Skin of body (tissue), 2 donors: ENCODE data around the gene TMSB15C. TPM values are rescaled to one million over a fixed set of nuclear protein-coding genes. Genes with fewer than 3 reads are reported as not detected.
"Not testable (repeated sequence)": the region's sequence is repeated elsewhere in the genome, so short reads cannot be mapped to it uniquely, and the experiment has no call there.

Source experiments
- DNase-seq: peaks from one replicate; lab custom pipeline; 2025; lab: John Stamatoyannopoulos, UW
- total RNA-seq: library from RNA; depleted of rRNA; stranded (reverse); fragments of >200 nt; gene quantifications from one replicate; pipeline ENCODE4 v1.2.3, GENCODE V29; 2014

TMSB15C gene
- 7.6 TPM for total RNA-seq

GRCh38 chrX:104075778-104076445, at the start of gene TMSB15C:
TSS of gene TMSB15C (minus strand) at chrX:104076236.
- DNase-seq: not testable (repeated sequence)

- no peak for DNase-seq
Observed at GRCh38 chrX:104122829-104123228, 46.8 kb upstream of the TMSB15C start.

- no peak for DNase-seq
Observed at GRCh38 chrX:104118765-104119164, 42.7 kb upstream of the TMSB15C start.

- DNase-seq: no peak
Observed at GRCh38 chrX:104117759-104118158, 41.7 kb upstream of the TMSB15C start.

GRCh38 chrX:104113222-104113965, 37.4 kb upstream of the TMSB15C start:
- no peak for DNase-seq

GRCh38 chrX:104112326-104112951, 36.4 kb upstream of the TMSB15C start, which contains the start of gene ZCCHC18:
TSS of gene ZCCHC18 (plus strand) at chrX:104112523. CDS start at chrX:104114112, 1,589 bp downstream.
- peak; percentile 2 for DNase-seq

- DNase-seq: not testable (repeated sequence)
Observed at GRCh38 chrX:104110491-104111240, 34.6 kb upstream of the TMSB15C start.

GRCh38 chrX:104108955-104109354, 32.9 kb upstream of the TMSB15C start:
- no peak for DNase-seq

- no peak for DNase-seq
Observed at GRCh38 chrX:104105330-104106262, 29.6 kb upstream of the TMSB15C start.

- no peak for DNase-seq
Observed at GRCh38 chrX:104104676-104105075, 28.6 kb upstream of the TMSB15C start.

GRCh38 chrX:104098919-104099318, 22.9 kb upstream of the TMSB15C start:
- no peak for DNase-seq

- peak; percentile 23 for DNase-seq
Observed at GRCh38 chrX:104098151-104098808, 22.2 kb upstream of the TMSB15C start.

- DNase-seq: no peak
Observed at GRCh38 chrX:104085919-104086318, 9.9 kb upstream of the TMSB15C start.

- no peak for DNase-seq
Observed at GRCh38 chrX:104085477-104085876, 9.4 kb upstream of the TMSB15C start.

- DNase-seq: no peak
Observed at GRCh38 chrX:104084534-104085277, 8.7 kb upstream of the TMSB15C start.

GRCh38 chrX:104084063-104084462, 8.0 kb upstream of the TMSB15C start:
- DNase-seq: no peak

GRCh38 chrX:104077854-104078253, 1.8 kb upstream of the TMSB15C start:
- not testable (repeated sequence) for DNase-seq

- not testable (repeated sequence) for DNase-seq
Observed at GRCh38 chrX:104062636-104063035, 13.4 kb downstream of the TMSB15C start.

- DNase-seq: not testable (repeated sequence)
Observed at GRCh38 chrX:104054956-104055355, 21.1 kb downstream of the TMSB15C start.
